GM23338 (cell line): ENCODE results near the gene CFDP1.

ENCODE experiments used
- CREB1 ChIP-seq: fragments of 250-450 bp; sonication (Bioruptor Pico); IDR thresholded peaks from 2 replicates; pipeline ENCODE4 v1.5.0; 2020; ENCODE audit warnings: low read depth, mild to moderate bottlenecking, moderate library complexity
- EZH2 ChIP-seq: fragments of 200-600 bp; sonication (generic); IDR thresholded peaks from one replicate; pipeline ENCODE4 v1.8.0; 2017; ENCODE audit warnings: antibody characterized with exemption, mild to moderate bottlenecking, low read depth; ENCODE audit not compliant: unreplicated experiment
- EZH2phosphoT487 ChIP-seq: fragments of 200-600 bp; sonication (generic); IDR thresholded peaks from one replicate; pipeline ENCODE4 v1.8.1; 2018; ENCODE audit warnings: antibody characterized with exemption; ENCODE audit not compliant: unreplicated experiment
- JUNB ChIP-seq: IDR thresholded peaks from one replicate; pipeline ENCODE4 v1.6.1; 2016; ENCODE audit warnings: antibody characterized with exemption; ENCODE audit not compliant: unreplicated experiment
- NANOG ChIP-seq: IDR thresholded peaks from 2 replicates; pipeline ENCODE4 v1.6.1; 2016; ENCODE audit warnings: antibody characterized with exemption, borderline replicate concordance
- POLR2AphosphoS5 ChIP-seq: IDR thresholded peaks from 2 replicates; pipeline ENCODE4 v1.6.1; 2016; ENCODE audit warnings: antibody characterized with exemption, low read depth
- STAT1 ChIP-seq: IDR thresholded peaks from one replicate; pipeline ENCODE4 v1.6.1; 2016; ENCODE audit warnings: antibody characterized with exemption; ENCODE audit not compliant: unreplicated experiment
- ZNF114 ChIP-seq: fragments of 250-450 bp; sonication (Bioruptor Pico); IDR thresholded peaks from 2 replicates; pipeline ENCODE4 v1.5.0; 2020; ENCODE audit warnings: mild to moderate bottlenecking, moderate library complexity
- ZNF331 ChIP-seq: fragments of 250-450 bp; sonication (Bioruptor Pico); IDR thresholded peaks from 2 replicates; pipeline ENCODE4 v1.5.0; 2020; ENCODE audit warnings: low read depth, mild to moderate bottlenecking, moderate library complexity
- TF ChIP-seq, protein P1 (sequence below): fragments of 250-450 bp; sonication (Bioruptor Pico); IDR thresholded peaks from 2 replicates; pipeline ENCODE4 v1.5.0; 2020; ENCODE audit warnings: mild to moderate bottlenecking, moderate library complexity
- TF ChIP-seq, protein P2 (sequence below), 2 experiments: fragments of 200-600 bp in 1 of 2; sonication (generic) in 1 of 2; conservative IDR thresholded peaks; 2 replicates each; pipeline versions ENCODE4 v1.5.1 to v1.6.1; 2016 to 2017; ENCODE audit warnings: antibody characterized with exemption in 2 of 2, low read depth in 2 of 2, mild to moderate bottlenecking in 2 of 2, moderate library complexity in 1 of 2
- TF ChIP-seq, protein P3 (sequence below): IDR thresholded peaks from one replicate; pipeline ENCODE4 v1.6.1; 2018; ENCODE audit warnings: antibody characterized with exemption; ENCODE audit not compliant: unreplicated experiment

DNA sequence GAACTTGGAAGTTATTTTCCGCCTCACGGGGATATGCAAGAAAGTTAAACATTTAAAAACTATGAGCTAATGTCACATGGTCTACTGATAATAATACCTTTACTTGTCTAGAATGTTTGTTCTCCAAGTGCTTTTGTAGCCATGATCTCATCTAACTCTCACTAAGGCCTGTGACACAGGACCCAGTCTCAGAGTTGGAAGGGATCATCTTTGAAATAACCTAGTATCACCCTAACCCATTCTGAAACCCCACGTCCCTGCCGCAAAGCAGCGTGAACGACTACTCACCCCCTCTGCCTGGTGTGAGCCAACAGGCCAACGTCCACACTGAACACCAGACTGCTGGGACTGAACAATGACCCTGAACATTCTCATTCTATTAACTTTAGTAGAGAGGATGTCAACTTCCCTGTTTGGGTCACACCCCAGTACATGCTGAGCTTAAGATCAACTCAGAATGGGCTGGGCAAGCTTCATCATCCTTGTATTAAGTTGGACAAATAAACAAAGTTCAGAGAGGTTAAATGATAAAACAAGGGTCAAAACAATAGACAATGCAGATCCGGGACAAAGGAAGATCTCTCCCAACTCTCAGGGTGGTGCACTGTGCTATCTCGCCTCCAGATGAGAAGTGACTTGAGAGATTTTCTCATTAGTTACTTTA is 127.1 kb downstream of the CFDP1 start:
- no peak for TF ChIP-seq ZNF331 (CRISPR knock-in tag)
- TF ChIP-seq, protein P1, sequence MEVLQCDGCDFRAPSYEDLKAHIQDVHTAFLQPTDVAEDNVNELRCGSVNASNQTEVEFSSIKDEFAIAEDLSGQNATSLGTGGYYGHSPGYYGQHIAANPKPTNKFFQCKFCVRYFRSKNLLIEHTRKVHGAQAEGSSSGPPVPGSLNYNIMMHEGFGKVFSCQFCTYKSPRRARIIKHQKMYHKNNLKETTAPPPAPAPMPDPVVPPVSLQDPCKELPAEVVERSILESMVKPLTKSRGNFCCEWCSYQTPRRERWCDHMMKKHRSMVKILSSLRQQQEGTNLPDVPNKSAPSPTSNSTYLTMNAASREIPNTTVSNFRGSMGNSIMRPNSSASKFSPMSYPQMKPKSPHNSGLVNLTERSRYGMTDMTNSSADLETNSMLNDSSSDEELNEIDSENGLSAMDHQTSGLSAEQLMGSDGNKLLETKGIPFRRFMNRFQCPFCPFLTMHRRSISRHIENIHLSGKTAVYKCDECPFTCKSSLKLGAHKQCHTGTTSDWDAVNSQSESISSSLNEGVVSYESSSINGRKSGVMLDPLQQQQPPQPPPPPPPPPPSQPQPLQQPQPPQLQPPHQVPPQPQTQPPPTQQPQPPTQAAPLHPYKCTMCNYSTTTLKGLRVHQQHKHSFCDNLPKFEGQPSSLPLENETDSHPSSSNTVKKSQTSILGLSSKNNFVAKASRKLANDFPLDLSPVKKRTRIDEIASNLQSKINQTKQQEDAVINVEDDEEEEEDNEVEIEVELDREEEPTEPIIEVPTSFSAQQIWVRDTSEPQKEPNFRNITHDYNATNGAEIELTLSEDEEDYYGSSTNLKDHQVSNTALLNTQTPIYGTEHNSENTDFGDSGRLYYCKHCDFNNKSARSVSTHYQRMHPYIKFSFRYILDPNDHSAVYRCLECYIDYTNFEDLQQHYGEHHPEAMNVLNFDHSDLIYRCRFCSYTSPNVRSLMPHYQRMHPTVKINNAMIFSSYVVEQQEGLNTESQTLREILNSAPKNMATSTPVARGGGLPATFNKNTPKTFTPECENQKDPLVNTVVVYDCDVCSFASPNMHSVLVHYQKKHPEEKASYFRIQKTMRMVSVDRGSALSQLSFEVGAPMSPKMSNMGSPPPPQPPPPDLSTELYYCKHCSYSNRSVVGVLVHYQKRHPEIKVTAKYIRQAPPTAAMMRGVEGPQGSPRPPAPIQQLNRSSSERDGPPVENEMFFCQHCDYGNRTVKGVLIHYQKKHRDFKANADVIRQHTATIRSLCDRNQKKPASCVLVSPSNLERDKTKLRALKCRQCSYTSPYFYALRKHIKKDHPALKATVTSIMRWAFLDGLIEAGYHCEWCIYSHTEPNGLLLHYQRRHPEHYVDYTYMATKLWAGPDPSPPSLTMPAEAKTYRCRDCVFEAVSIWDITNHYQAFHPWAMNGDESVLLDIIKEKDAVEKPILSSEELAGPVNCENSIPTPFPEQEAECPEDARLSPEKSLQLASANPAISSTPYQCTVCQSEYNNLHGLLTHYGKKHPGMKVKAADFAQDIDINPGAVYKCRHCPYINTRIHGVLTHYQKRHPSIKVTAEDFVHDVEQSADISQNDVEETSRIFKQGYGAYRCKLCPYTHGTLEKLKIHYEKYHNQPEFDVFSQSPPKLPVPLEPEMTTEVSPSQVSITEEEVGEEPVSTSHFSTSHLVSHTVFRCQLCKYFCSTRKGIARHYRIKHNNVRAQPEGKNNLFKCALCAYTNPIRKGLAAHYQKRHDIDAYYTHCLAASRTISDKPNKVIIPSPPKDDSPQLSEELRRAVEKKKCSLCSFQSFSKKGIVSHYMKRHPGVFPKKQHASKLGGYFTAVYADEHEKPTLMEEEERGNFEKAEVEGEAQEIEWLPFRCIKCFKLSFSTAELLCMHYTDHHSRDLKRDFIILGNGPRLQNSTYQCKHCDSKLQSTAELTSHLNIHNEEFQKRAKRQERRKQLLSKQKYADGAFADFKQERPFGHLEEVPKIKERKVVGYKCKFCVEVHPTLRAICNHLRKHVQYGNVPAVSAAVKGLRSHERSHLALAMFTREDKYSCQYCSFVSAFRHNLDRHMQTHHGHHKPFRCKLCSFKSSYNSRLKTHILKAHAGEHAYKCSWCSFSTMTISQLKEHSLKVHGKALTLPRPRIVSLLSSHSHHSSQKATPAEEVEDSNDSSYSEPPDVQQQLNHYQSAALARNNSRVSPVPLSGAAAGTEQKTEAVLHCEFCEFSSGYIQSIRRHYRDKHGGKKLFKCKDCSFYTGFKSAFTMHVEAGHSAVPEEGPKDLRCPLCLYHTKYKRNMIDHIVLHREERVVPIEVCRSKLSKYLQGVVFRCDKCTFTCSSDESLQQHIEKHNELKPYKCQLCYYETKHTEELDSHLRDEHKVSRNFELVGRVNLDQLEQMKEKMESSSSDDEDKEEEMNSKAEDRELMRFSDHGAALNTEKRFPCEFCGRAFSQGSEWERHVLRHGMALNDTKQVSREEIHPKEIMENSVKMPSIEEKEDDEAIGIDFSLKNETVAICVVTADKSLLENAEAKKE (CRISPR knock-in tag): no peak
- no peak for TF ChIP-seq NANOG
- TF ChIP-seq EZH2phosphoT487: no peak
- TF ChIP-seq, protein P2, sequence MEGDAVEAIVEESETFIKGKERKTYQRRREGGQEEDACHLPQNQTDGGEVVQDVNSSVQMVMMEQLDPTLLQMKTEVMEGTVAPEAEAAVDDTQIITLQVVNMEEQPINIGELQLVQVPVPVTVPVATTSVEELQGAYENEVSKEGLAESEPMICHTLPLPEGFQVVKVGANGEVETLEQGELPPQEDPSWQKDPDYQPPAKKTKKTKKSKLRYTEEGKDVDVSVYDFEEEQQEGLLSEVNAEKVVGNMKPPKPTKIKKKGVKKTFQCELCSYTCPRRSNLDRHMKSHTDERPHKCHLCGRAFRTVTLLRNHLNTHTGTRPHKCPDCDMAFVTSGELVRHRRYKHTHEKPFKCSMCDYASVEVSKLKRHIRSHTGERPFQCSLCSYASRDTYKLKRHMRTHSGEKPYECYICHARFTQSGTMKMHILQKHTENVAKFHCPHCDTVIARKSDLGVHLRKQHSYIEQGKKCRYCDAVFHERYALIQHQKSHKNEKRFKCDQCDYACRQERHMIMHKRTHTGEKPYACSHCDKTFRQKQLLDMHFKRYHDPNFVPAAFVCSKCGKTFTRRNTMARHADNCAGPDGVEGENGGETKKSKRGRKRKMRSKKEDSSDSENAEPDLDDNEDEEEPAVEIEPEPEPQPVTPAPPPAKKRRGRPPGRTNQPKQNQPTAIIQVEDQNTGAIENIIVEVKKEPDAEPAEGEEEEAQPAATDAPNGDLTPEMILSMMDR (conservative IDR thresholded peaks at IDR 0.05; ENCODE audit: low read depth in 2 of 2): no peak
- no peak for TF ChIP-seq CREB1 (CRISPR knock-in tag)
- TF ChIP-seq, protein P3, sequence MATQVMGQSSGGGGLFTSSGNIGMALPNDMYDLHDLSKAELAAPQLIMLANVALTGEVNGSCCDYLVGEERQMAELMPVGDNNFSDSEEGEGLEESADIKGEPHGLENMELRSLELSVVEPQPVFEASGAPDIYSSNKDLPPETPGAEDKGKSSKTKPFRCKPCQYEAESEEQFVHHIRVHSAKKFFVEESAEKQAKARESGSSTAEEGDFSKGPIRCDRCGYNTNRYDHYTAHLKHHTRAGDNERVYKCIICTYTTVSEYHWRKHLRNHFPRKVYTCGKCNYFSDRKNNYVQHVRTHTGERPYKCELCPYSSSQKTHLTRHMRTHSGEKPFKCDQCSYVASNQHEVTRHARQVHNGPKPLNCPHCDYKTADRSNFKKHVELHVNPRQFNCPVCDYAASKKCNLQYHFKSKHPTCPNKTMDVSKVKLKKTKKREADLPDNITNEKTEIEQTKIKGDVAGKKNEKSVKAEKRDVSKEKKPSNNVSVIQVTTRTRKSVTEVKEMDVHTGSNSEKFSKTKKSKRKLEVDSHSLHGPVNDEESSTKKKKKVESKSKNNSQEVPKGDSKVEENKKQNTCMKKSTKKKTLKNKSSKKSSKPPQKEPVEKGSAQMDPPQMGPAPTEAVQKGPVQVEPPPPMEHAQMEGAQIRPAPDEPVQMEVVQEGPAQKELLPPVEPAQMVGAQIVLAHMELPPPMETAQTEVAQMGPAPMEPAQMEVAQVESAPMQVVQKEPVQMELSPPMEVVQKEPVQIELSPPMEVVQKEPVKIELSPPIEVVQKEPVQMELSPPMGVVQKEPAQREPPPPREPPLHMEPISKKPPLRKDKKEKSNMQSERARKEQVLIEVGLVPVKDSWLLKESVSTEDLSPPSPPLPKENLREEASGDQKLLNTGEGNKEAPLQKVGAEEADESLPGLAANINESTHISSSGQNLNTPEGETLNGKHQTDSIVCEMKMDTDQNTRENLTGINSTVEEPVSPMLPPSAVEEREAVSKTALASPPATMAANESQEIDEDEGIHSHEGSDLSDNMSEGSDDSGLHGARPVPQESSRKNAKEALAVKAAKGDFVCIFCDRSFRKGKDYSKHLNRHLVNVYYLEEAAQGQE: no peak
- no peak for TF ChIP-seq EZH2
- no peak for TF ChIP-seq ZNF114
- no peak for TF ChIP-seq STAT1
- TF ChIP-seq JUNB: no peak
- no peak for TF ChIP-seq POLR2AphosphoS5
